SH-SY5Y (cell line): ENCODE results near the gene CRYBA2.

Source experiments
- GATA2 ChIP-seq: IDR thresholded peaks from 2 replicates; pipeline ENCODE4 v1.6.1; 2011; ENCODE audit warnings: mild to moderate bottlenecking, low read depth, low read length
- GATA3 ChIP-seq: IDR thresholded peaks from 2 replicates; pipeline ENCODE4 v1.6.1; 2011; ENCODE audit warnings: low read depth, mild to moderate bottlenecking, low read length, moderate library complexity

GRCh38 chr2:219035942-219036341, 42.7 kb upstream of the CRYBA2 start:
- TF ChIP-seq GATA3 (no peak), GATA2 (no peak)
